ENCODE data around the gene CCL5.
A peak's percentile ranks its signal among the peaks of the same experiment; 100 is the strongest.

- TF ChIP-seq CTCF (IDR thresholded peaks at IDR 0.05 in 8 of 11, conservative IDR thresholded peaks at IDR 0.05 in 3 of 11): no peak
- TF ChIP-seq POLR2A (IDR thresholded peaks at IDR 0.05): no peak
- peak; percentile 68 to 91 (median 72) for TF ChIP-seq POLR2AphosphoS5 (IDR thresholded peaks at IDR 0.05)
Measured at GRCh38 chr17:35879773-35880654, at the start of gene CCL5.
